K562 (cell line): ENCODE measurements around the gene EZH2. TPM values are rescaled to one million over a fixed set of nuclear protein-coding genes. Genes with fewer than 3 reads are reported as not detected.

ENCODE experiments used
- ATF7 ChIP-seq: fragments of 450-650 bp; IDR thresholded peaks from 2 replicates; pipeline ENCODE4 v1.7.1; 2014; ENCODE audit warnings: mild to moderate bottlenecking, moderate library complexity
- MTF1 ChIP-seq: fragments of 250-450 bp; sonication (Bioruptor Pico); IDR thresholded peaks from 2 replicates; pipeline ENCODE4 v1.9.0; 2021; ENCODE audit warnings: moderate library complexity, mild to moderate bottlenecking, inconsistent platforms, borderline replicate concordance
- PHF8 ChIP-seq: fragments of 200-600 bp; sonication (generic); IDR thresholded peaks from 2 replicates; pipeline ENCODE4 v1.6.1; 2012; ENCODE audit warnings: mixed run types, mild to moderate bottlenecking, inconsistent platforms, low read length, moderate library complexity, borderline replicate concordance
- SNIP1 ChIP-seq: fragments of 450-650 bp; IDR thresholded peaks from 2 replicates; pipeline ENCODE4 v1.7.1; 2017; ENCODE audit warnings: low read depth, mild to moderate bottlenecking
- SP2 ChIP-seq: IDR thresholded peaks from 2 replicates; pipeline ENCODE4 v1.6.1; 2011; ENCODE audit warnings: mild to moderate bottlenecking, low read depth, low read length, moderate library complexity; ENCODE audit not compliant: poor library complexity, severe bottlenecking; ENCODE audit errors: extremely low read depth
- ZNF124 ChIP-seq: sonication (generic); formaldehyde crosslinking; IDR thresholded peaks from 2 replicates; pipeline ENCODE4 v1.8.1; 2022; ENCODE audit warnings: missing genetic modification reagents
- polyA plus RNA-seq, 8 experiments: library from polyadenylated mRNA; depleted of rRNA in 4 of 8; stranded (reverse) in 5 of 8; unstranded in 3 of 8; fragments of >200 nt; fragmentation: Nextera tagmentation in 2 of 8; fragmentation: Illumina TruSeq in 1 of 8; extraction: Ambion mirVana in 2 of 8; extraction: Trizol in 1 of 8; gene quantifications; 2 replicates each; pipeline versions ENCODE4 v1.2.1 to v1.2.3, GENCODE V29; 2011 to 2014; ENCODE audit warnings: inconsistent platforms in 1 of 8, missing spikeins in 1 of 8
- total RNA-seq, 7 experiments: library from RNA; depleted of rRNA in 6 of 7; stranded (reverse); fragments of >200 nt in 6 of 7; fragmentation: Illumina TruSeq in 2 of 7; extraction: Trizol in 2 of 7; gene quantifications; 2 replicates each; pipeline versions ENCODE4 v1.2.1 to v1.2.3, GENCODE V29; 2011 to 2021; ENCODE audit warnings: low replicate concordance in 1 of 7
- TF ChIP-seq, protein P1 (sequence below): fragments of 150-350 bp; conservative IDR thresholded peaks from 2 replicates; pipeline ENCODE4 v1.6.1; 2014; ENCODE audit warnings: low read length
- TF ChIP-seq, protein P2 (sequence below): fragments of 450-650 bp; IDR thresholded peaks from 2 replicates; pipeline ENCODE4 v1.6.1; 2016; ENCODE audit warnings: mild to moderate bottlenecking, moderate library complexity

The EZH2 gene
- total and polyA plus RNA-seq, 9 of the 15 experiments (the other 6 are each of a cell fraction or from before 2014, with no cell fraction given): 48.7 to 175 (median 98.6) TPM

GRCh38 chr7:148884299-148885022 is 370 bp upstream of the EZH2 start (continued):
- TF ChIP-seq, protein P1, sequence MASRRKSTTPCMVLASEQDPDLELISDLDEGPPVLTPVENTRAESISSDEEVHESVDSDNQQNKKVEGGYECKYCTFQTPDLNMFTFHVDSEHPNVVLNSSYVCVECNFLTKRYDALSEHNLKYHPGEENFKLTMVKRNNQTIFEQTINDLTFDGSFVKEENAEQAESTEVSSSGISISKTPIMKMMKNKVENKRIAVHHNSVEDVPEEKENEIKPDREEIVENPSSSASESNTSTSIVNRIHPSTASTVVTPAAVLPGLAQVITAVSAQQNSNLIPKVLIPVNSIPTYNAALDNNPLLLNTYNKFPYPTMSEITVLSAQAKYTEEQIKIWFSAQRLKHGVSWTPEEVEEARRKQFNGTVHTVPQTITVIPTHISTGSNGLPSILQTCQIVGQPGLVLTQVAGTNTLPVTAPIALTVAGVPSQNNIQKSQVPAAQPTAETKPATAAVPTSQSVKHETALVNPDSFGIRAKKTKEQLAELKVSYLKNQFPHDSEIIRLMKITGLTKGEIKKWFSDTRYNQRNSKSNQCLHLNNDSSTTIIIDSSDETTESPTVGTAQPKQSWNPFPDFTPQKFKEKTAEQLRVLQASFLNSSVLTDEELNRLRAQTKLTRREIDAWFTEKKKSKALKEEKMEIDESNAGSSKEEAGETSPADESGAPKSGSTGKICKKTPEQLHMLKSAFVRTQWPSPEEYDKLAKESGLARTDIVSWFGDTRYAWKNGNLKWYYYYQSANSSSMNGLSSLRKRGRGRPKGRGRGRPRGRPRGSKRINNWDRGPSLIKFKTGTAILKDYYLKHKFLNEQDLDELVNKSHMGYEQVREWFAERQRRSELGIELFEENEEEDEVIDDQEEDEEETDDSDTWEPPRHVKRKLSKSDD: no peak
- peak; percentile 8 for TF ChIP-seq SP2
- TF ChIP-seq, protein P2, sequence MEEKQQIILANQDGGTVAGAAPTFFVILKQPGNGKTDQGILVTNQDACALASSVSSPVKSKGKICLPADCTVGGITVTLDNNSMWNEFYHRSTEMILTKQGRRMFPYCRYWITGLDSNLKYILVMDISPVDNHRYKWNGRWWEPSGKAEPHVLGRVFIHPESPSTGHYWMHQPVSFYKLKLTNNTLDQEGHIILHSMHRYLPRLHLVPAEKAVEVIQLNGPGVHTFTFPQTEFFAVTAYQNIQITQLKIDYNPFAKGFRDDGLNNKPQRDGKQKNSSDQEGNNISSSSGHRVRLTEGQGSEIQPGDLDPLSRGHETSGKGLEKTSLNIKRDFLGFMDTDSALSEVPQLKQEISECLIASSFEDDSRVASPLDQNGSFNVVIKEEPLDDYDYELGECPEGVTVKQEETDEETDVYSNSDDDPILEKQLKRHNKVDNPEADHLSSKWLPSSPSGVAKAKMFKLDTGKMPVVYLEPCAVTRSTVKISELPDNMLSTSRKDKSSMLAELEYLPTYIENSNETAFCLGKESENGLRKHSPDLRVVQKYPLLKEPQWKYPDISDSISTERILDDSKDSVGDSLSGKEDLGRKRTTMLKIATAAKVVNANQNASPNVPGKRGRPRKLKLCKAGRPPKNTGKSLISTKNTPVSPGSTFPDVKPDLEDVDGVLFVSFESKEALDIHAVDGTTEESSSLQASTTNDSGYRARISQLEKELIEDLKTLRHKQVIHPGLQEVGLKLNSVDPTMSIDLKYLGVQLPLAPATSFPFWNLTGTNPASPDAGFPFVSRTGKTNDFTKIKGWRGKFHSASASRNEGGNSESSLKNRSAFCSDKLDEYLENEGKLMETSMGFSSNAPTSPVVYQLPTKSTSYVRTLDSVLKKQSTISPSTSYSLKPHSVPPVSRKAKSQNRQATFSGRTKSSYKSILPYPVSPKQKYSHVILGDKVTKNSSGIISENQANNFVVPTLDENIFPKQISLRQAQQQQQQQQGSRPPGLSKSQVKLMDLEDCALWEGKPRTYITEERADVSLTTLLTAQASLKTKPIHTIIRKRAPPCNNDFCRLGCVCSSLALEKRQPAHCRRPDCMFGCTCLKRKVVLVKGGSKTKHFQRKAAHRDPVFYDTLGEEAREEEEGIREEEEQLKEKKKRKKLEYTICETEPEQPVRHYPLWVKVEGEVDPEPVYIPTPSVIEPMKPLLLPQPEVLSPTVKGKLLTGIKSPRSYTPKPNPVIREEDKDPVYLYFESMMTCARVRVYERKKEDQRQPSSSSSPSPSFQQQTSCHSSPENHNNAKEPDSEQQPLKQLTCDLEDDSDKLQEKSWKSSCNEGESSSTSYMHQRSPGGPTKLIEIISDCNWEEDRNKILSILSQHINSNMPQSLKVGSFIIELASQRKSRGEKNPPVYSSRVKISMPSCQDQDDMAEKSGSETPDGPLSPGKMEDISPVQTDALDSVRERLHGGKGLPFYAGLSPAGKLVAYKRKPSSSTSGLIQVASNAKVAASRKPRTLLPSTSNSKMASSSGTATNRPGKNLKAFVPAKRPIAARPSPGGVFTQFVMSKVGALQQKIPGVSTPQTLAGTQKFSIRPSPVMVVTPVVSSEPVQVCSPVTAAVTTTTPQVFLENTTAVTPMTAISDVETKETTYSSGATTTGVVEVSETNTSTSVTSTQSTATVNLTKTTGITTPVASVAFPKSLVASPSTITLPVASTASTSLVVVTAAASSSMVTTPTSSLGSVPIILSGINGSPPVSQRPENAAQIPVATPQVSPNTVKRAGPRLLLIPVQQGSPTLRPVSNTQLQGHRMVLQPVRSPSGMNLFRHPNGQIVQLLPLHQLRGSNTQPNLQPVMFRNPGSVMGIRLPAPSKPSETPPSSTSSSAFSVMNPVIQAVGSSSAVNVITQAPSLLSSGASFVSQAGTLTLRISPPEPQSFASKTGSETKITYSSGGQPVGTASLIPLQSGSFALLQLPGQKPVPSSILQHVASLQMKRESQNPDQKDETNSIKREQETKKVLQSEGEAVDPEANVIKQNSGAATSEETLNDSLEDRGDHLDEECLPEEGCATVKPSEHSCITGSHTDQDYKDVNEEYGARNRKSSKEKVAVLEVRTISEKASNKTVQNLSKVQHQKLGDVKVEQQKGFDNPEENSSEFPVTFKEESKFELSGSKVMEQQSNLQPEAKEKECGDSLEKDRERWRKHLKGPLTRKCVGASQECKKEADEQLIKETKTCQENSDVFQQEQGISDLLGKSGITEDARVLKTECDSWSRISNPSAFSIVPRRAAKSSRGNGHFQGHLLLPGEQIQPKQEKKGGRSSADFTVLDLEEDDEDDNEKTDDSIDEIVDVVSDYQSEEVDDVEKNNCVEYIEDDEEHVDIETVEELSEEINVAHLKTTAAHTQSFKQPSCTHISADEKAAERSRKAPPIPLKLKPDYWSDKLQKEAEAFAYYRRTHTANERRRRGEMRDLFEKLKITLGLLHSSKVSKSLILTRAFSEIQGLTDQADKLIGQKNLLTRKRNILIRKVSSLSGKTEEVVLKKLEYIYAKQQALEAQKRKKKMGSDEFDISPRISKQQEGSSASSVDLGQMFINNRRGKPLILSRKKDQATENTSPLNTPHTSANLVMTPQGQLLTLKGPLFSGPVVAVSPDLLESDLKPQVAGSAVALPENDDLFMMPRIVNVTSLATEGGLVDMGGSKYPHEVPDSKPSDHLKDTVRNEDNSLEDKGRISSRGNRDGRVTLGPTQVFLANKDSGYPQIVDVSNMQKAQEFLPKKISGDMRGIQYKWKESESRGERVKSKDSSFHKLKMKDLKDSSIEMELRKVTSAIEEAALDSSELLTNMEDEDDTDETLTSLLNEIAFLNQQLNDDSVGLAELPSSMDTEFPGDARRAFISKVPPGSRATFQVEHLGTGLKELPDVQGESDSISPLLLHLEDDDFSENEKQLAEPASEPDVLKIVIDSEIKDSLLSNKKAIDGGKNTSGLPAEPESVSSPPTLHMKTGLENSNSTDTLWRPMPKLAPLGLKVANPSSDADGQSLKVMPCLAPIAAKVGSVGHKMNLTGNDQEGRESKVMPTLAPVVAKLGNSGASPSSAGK: peak; percentile 91
- TF ChIP-seq PHF8: peak; percentile 90; the same call in 1 of the 2 replicates
- peak; percentile 75; the same call in 1 of the 2 replicates for TF ChIP-seq ATF7
- no peak for TF ChIP-seq MTF1 (CRISPR knock-in tag)
- TF ChIP-seq SNIP1: no peak
- no peak for TF ChIP-seq ZNF124
